SHP77 (cell line): ENCODE results near the gene CDC73.
"Not testable (repeated sequence)": the region's sequence is repeated elsewhere in the genome, so short reads cannot be mapped to it uniquely, and the experiment has no call there.

Source experiments
- DNase-seq, 2 experiments: peaks; one replicate each; lab custom pipeline; 2025; lab: John Stamatoyannopoulos, UW

Gene CDC73

GRCh38 chr1:193288548-193289080 lies 166.8 kb downstream of the CDC73 start:
- DNase-seq: not testable (repeated sequence)

- no peak for DNase-seq
These were observed 171.9 kb downstream of the CDC73 start for GRCh38 chr1:193293726-193294125.

GRCh38 chr1:193299038-193299437 lies 177.2 kb downstream of the CDC73 start:
- DNase-seq: no peak

GRCh38 chr1:193301746-193302145 lies 179.9 kb downstream of the CDC73 start:
- DNase-seq: no peak

DNA sequence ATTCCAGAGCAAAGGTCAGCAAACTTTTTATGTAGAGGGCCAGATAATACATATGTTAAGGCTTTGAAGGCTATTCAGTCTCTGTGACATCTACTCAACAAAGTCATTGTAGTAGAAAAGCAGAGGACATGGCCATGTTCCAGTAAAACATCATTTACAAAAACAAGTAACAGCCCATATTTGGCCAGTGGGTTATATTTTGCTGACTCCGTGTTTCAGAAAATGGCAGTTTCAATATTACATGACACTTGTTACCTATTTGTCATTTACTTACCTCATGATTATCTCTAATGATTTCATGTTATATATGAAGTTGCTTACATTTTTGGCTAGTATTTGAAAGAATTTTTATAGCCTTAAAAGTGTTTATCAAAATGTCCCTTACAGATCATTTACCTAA lies 182.0 kb downstream of the CDC73 start:
- DNase-seq: no peak
